H1 (cell line): ENCODE data around the gene ENTREP3. TPM values are rescaled to one million over a fixed set of nuclear protein-coding genes. Genes with fewer than 3 reads are reported as not detected.

Experiments
- CTCF ChIA-PET: fragments of 300-600 bp; sonication (Branson Sonifier 250); formaldehyde crosslinking; loops from one replicate; lab custom pipeline; 2021; ENCODE audit not compliant: partially characterized antibody; lab: Charles Lee
- POLR2A ChIA-PET: fragments of 300-600 bp; sonication (Branson Sonifier 250); formaldehyde crosslinking; loops from one replicate; lab custom pipeline; 2021; ENCODE audit warnings: inconsistent platforms; ENCODE audit not compliant: partially characterized antibody; lab: Charles Lee
- DNase-seq, 2 experiments: peaks; one replicate each; pipeline versions ENCODE4 v3.0.0 to v3.0.0-alpha.2; 2010 to 2022; ENCODE audit warnings: low spot score in 2 of 2, low read depth in 1 of 2, mixed read lengths in 1 of 2
- FAIRE-seq: peaks from 2 replicates; lab custom pipeline; 2011; peaks lifted over from hg19 to GRCh38; lab: Jason Lieb, UNC
- H2AFZ ChIP-seq: 2 replicates; pipeline ENCODE4 v1.8.1; 2012; ENCODE audit warnings: low read length, inconsistent platforms
- H2AK5ac ChIP-seq: 2 replicates; pipeline ENCODE4 v1.6.1; 2013; ENCODE audit warnings: low read depth, low read length
- H2BK120ac ChIP-seq: replicated peaks from 2 replicates; pipeline ENCODE3; 2013; ENCODE audit warnings: low read depth, low read length, inconsistent platforms
- H2BK12ac ChIP-seq: 2 replicates; pipeline ENCODE4 v1.6.1; 2013; ENCODE audit warnings: low read depth, low read length
- H2BK15ac ChIP-seq: 2 replicates; pipeline ENCODE4 v1.6.1; 2013; ENCODE audit warnings: low read length
- H2BK20ac ChIP-seq: 2 replicates; pipeline ENCODE4 v1.6.1; 2013; ENCODE audit warnings: low read length
- H2BK5ac ChIP-seq: 2 replicates; pipeline ENCODE4 v1.6.1; 2013; ENCODE audit warnings: low read depth, low read length
- H3K14ac ChIP-seq: 2 replicates; pipeline ENCODE4 v1.6.1; 2013; ENCODE audit warnings: inconsistent platforms; ENCODE audit not compliant: insufficient read length
- H3K18ac ChIP-seq: 2 replicates; pipeline ENCODE4 v1.6.1; 2013; ENCODE audit warnings: low read length; ENCODE audit errors: extremely low read depth
- H3K23ac ChIP-seq: 2 replicates; pipeline ENCODE4 v1.6.1; 2013; ENCODE audit warnings: inconsistent platforms; ENCODE audit not compliant: insufficient read length
- H3K23me2 ChIP-seq: 2 replicates; pipeline ENCODE4 v1.6.1; 2013; ENCODE audit warnings: low read depth, low read length
- H3K27ac ChIP-seq: 2 replicates; pipeline ENCODE4 v1.6.1; 2011; ENCODE audit warnings: low read depth, low read length, inconsistent platforms
- H3K27me3 ChIP-seq, 4 experiments: replicated peaks in 1 of 4; 1 replicate in 1 of 4; 2 replicates in 3 of 4; pipeline versions ENCODE4 v1.6.1 to v1.8.1; 2011 to 2013; ENCODE audit warnings: low read length in 3 of 4, mild to moderate bottlenecking in 3 of 4, inconsistent platforms in 2 of 4, mixed read lengths in 2 of 4, moderate library complexity in 1 of 4; ENCODE audit not compliant: control insufficient read depth in 3 of 4, insufficient read depth in 3 of 4; ENCODE audit errors: extremely low read depth in 1 of 4
- H3K36me3 ChIP-seq, 4 experiments: 2 replicates each; pipeline versions ENCODE4 v1.6.1 to v1.8.1; 2011 to 2013; ENCODE audit warnings: mild to moderate bottlenecking in 4 of 4, low read length in 3 of 4, moderate library complexity in 2 of 4, control low read depth in 1 of 4, inconsistent platforms in 1 of 4; ENCODE audit not compliant: insufficient read depth in 4 of 4, control insufficient read depth in 2 of 4
- H3K4ac ChIP-seq: replicated peaks from 2 replicates; pipeline ENCODE3; 2013; ENCODE audit warnings: low read length, low read depth, mixed read lengths, inconsistent platforms; ENCODE audit not compliant: insufficient read length
- H3K4me1 ChIP-seq, 4 experiments: replicated peaks in 1 of 4; 1 replicate in 1 of 4; 2 replicates in 3 of 4; pipeline versions ENCODE4 v1.6.1 to v1.8.1; 2011 to 2013; ENCODE audit warnings: low read length in 3 of 4, inconsistent platforms in 2 of 4, mixed read lengths in 1 of 4; ENCODE audit not compliant: insufficient read depth in 4 of 4, control insufficient read depth in 3 of 4
- H3K4me2 ChIP-seq, 2 experiments: 2 replicates each; pipeline versions ENCODE4 v1.6.1 to v1.8.1; 2011 to 2013; ENCODE audit warnings: low read depth in 2 of 2, low read length in 2 of 2, control low read depth in 1 of 2, inconsistent platforms in 1 of 2, mild to moderate bottlenecking in 1 of 2; ENCODE audit not compliant: insufficient read depth in 1 of 2
- H3K4me3 ChIP-seq, 4 experiments: fragments of 200-600, 300-600 bp in 1 of 4; sonication (generic), shearing (Covaris generic), sonication (Bioruptor Twin) in 1 of 4; 2 replicates each; pipeline versions ENCODE4 v1.5.1 to v1.8.1; 2011 to 2016; ENCODE audit warnings: low read length in 4 of 4, low read depth in 3 of 4, control low read depth in 2 of 4, inconsistent platforms in 2 of 4, mild to moderate bottlenecking in 2 of 4, mixed read lengths in 1 of 4, moderate library complexity in 1 of 4; ENCODE audit not compliant: insufficient read depth in 2 of 4; ENCODE audit errors: extremely low read depth in 1 of 4
- H3K56ac ChIP-seq: replicated peaks from 2 replicates; pipeline ENCODE3; 2013; ENCODE audit warnings: low read depth, mild to moderate bottlenecking, mixed read lengths, low read length, inconsistent platforms; ENCODE audit not compliant: insufficient read length
- H3K79me1 ChIP-seq: 2 replicates; pipeline ENCODE4 v1.6.1; 2013; ENCODE audit warnings: low read depth, low read length, control low read depth
- H3K79me2 ChIP-seq, 2 experiments: 2 replicates each; pipeline versions ENCODE4 v1.6.1 to v1.8.1; 2012 to 2013; ENCODE audit warnings: low read length in 2 of 2, mild to moderate bottlenecking in 2 of 2, inconsistent platforms in 1 of 2; ENCODE audit not compliant: insufficient read depth in 2 of 2, control insufficient read depth in 1 of 2
- H3K9ac ChIP-seq, 4 experiments: replicated peaks in 1 of 4; 1 replicate in 1 of 4; 2 replicates in 3 of 4; pipeline versions ENCODE4 v1.6.1 to v1.8.1; 2011 to 2013; ENCODE audit warnings: low read depth in 3 of 4, low read length in 3 of 4, control low read depth in 2 of 4, mild to moderate bottlenecking in 2 of 4, moderate library complexity in 2 of 4, inconsistent platforms in 1 of 4; ENCODE audit errors: extremely low read depth in 1 of 4
- H3K9me3 ChIP-seq, 2 experiments: 2 replicates each; pipeline versions ENCODE4 v1.6.1 to v1.8.1; 2012 to 2013; ENCODE audit warnings: mild to moderate bottlenecking in 2 of 2, moderate library complexity in 2 of 2, control low read depth in 1 of 2, inconsistent platforms in 1 of 2, low read depth in 1 of 2, low read length in 1 of 2, mixed read lengths in 1 of 2; ENCODE audit not compliant: insufficient read depth in 2 of 2
- H4K20me1 ChIP-seq, 2 experiments: replicated peaks in 1 of 2; 2 replicates each; pipeline versions ENCODE3 to v1.8.1; 2011 to 2013; ENCODE audit warnings: inconsistent platforms in 2 of 2, low read length in 2 of 2, mild to moderate bottlenecking in 1 of 2; ENCODE audit not compliant: insufficient read depth in 2 of 2, control insufficient read depth in 1 of 2
- H4K5ac ChIP-seq: 2 replicates; pipeline ENCODE4 v1.6.1; 2013; ENCODE audit warnings: low read length, low read depth, mixed read lengths, inconsistent platforms; ENCODE audit not compliant: insufficient read length
- H4K8ac ChIP-seq: 2 replicates; pipeline ENCODE4 v1.8.0; 2013; ENCODE audit warnings: mild to moderate bottlenecking, moderate library complexity, low read length, inconsistent platforms; ENCODE audit not compliant: insufficient read depth; ENCODE audit errors: extremely low read depth
- H4K91ac ChIP-seq: replicated peaks from 2 replicates; pipeline ENCODE3; 2013; ENCODE audit warnings: low read length, mixed read lengths, inconsistent platforms; ENCODE audit not compliant: insufficient read length
- CBX8 ChIP-seq: fragments of 300-800, 300-1000 bp; sonication (generic); IDR thresholded peaks from 2 replicates; pipeline ENCODE4 v1.7.1; 2016; ENCODE audit warnings: low read depth, low read length, borderline replicate concordance
- CHD1 ChIP-seq: IDR thresholded peaks from 2 replicates; pipeline ENCODE4 v1.6.1; 2012; ENCODE audit warnings: low read depth, low read length, improper control_type of control experiment
- GABPA ChIP-seq: IDR thresholded peaks from 2 replicates; pipeline ENCODE4 v1.6.1; 2011; ENCODE audit warnings: mild to moderate bottlenecking, low read length, moderate library complexity, borderline replicate concordance; ENCODE audit not compliant: insufficient read depth
- KDM1A ChIP-seq: fragments of 200-600, 300-600 bp; sonication (generic); IDR thresholded peaks from 2 replicates; pipeline ENCODE4 v1.7.1; 2016; ENCODE audit warnings: mild to moderate bottlenecking, low read length, borderline replicate concordance
- PHF8 ChIP-seq: fragments of 200-600 bp; sonication (generic); conservative IDR thresholded peaks from 2 replicates; pipeline ENCODE4 v1.7.1; 2012; ENCODE audit warnings: low read depth, mild to moderate bottlenecking, inconsistent platforms, low read length, moderate library complexity
- SAP30 ChIP-seq: fragments of 300-600 bp; sonication (generic); IDR thresholded peaks from 2 replicates; pipeline ENCODE4 v1.7.1; 2012; ENCODE audit warnings: low read length, moderate library complexity, mild to moderate bottlenecking, inconsistent platforms; ENCODE audit not compliant: insufficient read depth, insufficient replicate concordance
- SIN3A ChIP-seq, 2 experiments: IDR thresholded peaks in 1 of 2; conservative IDR thresholded peaks in 1 of 2; 2 replicates each; pipeline ENCODE4 v1.6.1; 2011 to 2012; ENCODE audit warnings: low read length in 2 of 2, improper control_type of control experiment in 1 of 2, low read depth in 1 of 2, mild to moderate bottlenecking in 1 of 2
- SP4 ChIP-seq: IDR thresholded peaks from 2 replicates; pipeline ENCODE4 v1.6.1; 2012; ENCODE audit warnings: low read length, inconsistent platforms
- SRF ChIP-seq: IDR thresholded peaks from 2 replicates; pipeline ENCODE4 v1.6.1; 2011; ENCODE audit warnings: mild to moderate bottlenecking, low read depth, low read length, moderate library complexity
- TAF1 ChIP-seq: IDR thresholded peaks from 2 replicates; pipeline ENCODE4 v1.6.1; 2011; ENCODE audit warnings: mild to moderate bottlenecking, low read depth, low read length
- WGBS, 2 experiments: shearing (Covaris generic) in 1 of 2; methylation state at CpG; one replicate each; pipeline versions ENCODE4 v1.1.6 to v1.1.7; 2013 to 2015; ENCODE audit warnings: low lambda C conversion rate in 2 of 2, mixed read lengths in 2 of 2, inconsistent platforms in 1 of 2, low coverage in 1 of 2, missing lambda C conversion rate in 1 of 2; ENCODE audit not compliant: insufficient replicate concordance in 2 of 2, insufficient coverage in 1 of 2, insufficient read length in 1 of 2; ENCODE audit errors: extremely low coverage in 1 of 2, missing lambda C conversion rate in 1 of 2; 5-methylcytosine and 5-hydroxymethylcytosine counted together
- polyA plus RNA-seq, 7 experiments: library from polyadenylated mRNA; depleted of rRNA in 3 of 7; stranded (reverse) in 5 of 7; unstranded in 2 of 7; fragments of >200 nt in 5 of 7; fragments of 200-250 nt in 2 of 7; gene quantifications; 1 replicate in 5 of 7; 2 replicates in 1 of 7; 4 replicates in 1 of 7; pipeline versions ENCODE4 v1.2.1 to v1.2.3, GENCODE V29; 2011 to 2013; ENCODE audit warnings: missing spikeins in 2 of 7, mixed read lengths in 2 of 7
- total RNA-seq: library from RNA; stranded (reverse); fragmentation: NEBNext Ultra II Directional; extraction: Animal tissue kit (Norgen Biotek cat#: 25700); gene quantifications from 2 replicates; pipeline ENCODE4 v1.2.1, GENCODE V29; 2021

The ENTREP3 gene
- total and polyA plus RNA-seq, 2 of the 8 experiments (the other 6 are each of a cell fraction or from before 2014, with no cell fraction given): 22.8 to 52.2 TPM

GRCh38 chr1:155227261-155228095 lies 27.8 kb downstream of the ENTREP3 start:
- Histone ChIP-seq H3K14ac (peak overlapping the region; percentile 78), H2AFZ (peak overlapping the region; percentile 28; the same call in 1 of the 2 replicates), H3K79me2 (peaks cover 0 to 9% of the 10 kb centered on the region in 2 experiments; a peak in 1 of 4 replicates), H3K4ac (peak overlapping the region; percentile 80), H3K56ac (peak overlapping the region; percentile 73), H4K20me1 (peaks cover 0 to 2% of the 10 kb centered on the region in 2 experiments), H3K27me3 (peaks cover 0 to 2% (median 0%) of the 10 kb centered on the region in 4 experiments; a peak in 1 of 7 replicates), H3K4me2 (peak overlapping the region; percentile 73 to 75), H2BK15ac (peak overlapping the region; percentile 21), H3K4me1 (peaks cover 0 to 14% (median 4%) of the 10 kb centered on the region in 4 experiments; a peak in 5 of 7 replicates), H3K23ac (no peak overlapping the region), H4K91ac (peak overlapping the region; percentile 17), H3K9me3 (no peaks in the 10 kb centered on the region), H2BK20ac (no peak overlapping the region), H3K27ac (peak overlapping the region; percentile 91), H3K9ac (peak overlapping the region; percentile 70 to 95 (median 90)), H3K4me3 (peak overlapping the region; percentile 67 to 92 (median 82)), H3K36me3 (peaks cover 0 to 3% (median 0%) of the 10 kb centered on the region in 4 experiments; a peak in 1 of 8 replicates), H2AK5ac (peak overlapping the region; percentile 84; the same call in 1 of the 2 replicates), H3K18ac (peak overlapping the region; percentile 80), H2BK120ac (peak overlapping the region; percentile 49), H4K8ac (peak overlapping the region; percentile 53; the same call in 1 of the 2 replicates), H3K23me2 (0 out of 2 replicates have a peak, but pooled peaks cover 10% of the 10 kb centered on the region), H4K5ac (peak overlapping the region; percentile 98), H2BK12ac (peak overlapping the region; percentile 56; the same call in 1 of the 2 replicates), H2BK5ac (peak overlapping the region; percentile 72), H3K79me1 (no peaks in the 10 kb centered on the region)
- DNase-seq (peak; percentile 95 to 96), FAIRE-seq (no peak)
- ChIA-PET CTCF (interaction anchor here (0.5 to 7.2 kb wide), 18 partner anchors 13 to 1350 kb away, joined by 3 to 62 read pairs (median 4); partner anchors contain the start of genes MTX1 and THBS3), POLR2A (interaction anchor here (0.7 to 11.9 kb wide), 14 partner anchors 9 to 87 kb away, joined by 3 to 235 read pairs (median 5); partner anchors contain the start of genes MTX1, SCAMP3 and THBS3)
- 2% methylated on average over 36 of the region's 42 CpGs; no CpG with 5 or more reads in 1 of the 2 experiments for WGBS, 2 experiments
- TF ChIP-seq SRF (0 out of 2 replicates have a peak, but pooled peaks have one; percentile 22), SP4 (peak; percentile 12; the same call in 1 of the 2 replicates), SAP30 (no peak), CHD1 (no peak), PHF8 (peak; percentile 66), TAF1 (peak; percentile 92), GABPA (no peak), SIN3A (conservative IDR thresholded peaks at IDR 0.05 in 1 of 2, IDR thresholded peaks at IDR 0.05 in 1 of 2; ENCODE audit: low read depth in 1 of 2, low read length in 2 of 2) (peak in 1 of 2 experiments; percentile 44; a peak in 1 of 4 replicates), KDM1A (no peak), CBX8 (no peak)
